CD4-positive, alpha-beta T cell treated with Interleukin-15 for 1 hour (primary cell): ENCODE results near the gene NMNAT1.
"Not testable (repeated sequence)": the region's sequence is repeated elsewhere in the genome, so short reads cannot be mapped to it uniquely, and the experiment has no call there.

ENCODE experiments used
- DNase-seq: peaks from one replicate; pipeline ENCODE4 v3.0.0-alpha.2; 2020

NMNAT1 gene

DNA sequence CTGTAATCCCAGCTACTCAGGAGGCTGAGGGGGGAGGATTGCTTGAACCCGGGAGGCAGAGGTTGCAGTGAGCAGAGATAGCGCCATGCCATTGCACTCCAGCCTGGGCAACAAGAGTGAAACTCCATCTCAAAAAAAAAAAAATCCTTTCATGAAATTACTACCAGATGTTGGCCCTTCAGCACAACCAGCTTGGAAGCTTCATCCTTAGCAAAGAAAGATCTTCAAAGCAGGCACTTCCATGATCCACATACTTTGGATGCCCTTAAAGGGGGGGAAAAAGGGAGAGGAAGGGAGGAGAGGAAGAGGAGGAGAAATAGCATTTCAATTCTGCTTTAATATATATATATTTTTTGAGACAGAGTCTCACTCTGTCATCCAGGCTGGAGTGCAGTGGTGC lies 77.4 kb downstream of the NMNAT1 start:
- not testable (repeated sequence) for DNase-seq

DNA sequence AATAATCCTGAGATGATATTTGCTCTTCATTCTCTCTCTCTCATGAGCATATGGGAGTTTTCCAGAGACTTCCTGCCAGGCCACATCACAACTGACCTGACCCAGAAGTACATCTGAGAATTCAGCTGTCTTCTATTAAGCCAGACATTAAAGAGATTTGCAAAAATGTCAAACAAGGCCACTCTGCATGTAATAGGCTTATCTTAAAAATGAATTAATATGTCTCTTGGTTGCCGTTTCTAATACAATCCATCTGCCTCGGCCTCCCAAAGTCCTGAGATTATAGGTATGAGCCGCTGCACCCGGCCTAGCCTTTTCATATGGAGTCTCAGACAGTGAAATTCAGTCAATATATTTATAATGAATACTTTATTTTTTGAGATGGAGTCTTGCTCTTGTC lies 78.7 kb downstream of the NMNAT1 start:
- not testable (repeated sequence) for DNase-seq

DNA sequence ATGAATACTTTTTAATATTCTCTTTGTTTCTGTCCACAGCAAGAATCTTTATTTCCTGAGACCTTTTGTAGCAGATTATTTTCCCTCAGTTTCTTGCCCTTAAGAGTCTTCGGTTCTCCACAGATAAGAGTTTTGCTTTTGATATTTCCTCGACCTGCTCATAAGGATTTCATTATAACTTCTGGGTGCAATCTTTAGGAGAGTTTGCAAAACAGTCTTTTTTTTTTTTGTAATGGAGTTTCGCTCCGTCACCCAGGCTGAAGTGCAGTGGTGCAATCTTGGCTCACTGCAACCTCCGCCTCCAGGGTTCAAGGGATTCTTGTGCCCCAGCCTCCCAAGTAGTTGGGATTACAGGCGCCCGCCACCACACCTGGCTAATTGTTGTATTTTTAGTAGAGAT lies 79.4 kb downstream of the NMNAT1 start:
- no peak for DNase-seq

DNA sequence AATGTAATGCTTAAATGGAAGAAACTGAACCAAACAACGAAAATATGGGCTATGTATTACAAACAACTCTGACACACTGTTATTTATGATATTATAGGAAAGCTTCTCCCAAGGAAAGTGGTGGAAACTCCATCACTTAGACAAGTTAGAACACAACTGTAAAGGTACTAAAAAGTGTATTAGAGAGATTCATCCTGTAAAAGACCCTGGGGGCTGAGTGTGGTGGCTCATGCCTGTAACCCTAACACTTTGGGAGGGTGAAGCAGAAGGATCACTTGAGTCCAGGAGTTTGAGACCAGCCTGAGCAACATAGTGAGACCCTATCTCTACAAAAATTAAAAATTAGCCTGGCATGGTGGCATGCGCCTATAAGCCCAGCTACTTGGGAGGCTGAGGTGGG lies 82.1 kb downstream of the NMNAT1 start:
- DNase-seq: no peak

DNA sequence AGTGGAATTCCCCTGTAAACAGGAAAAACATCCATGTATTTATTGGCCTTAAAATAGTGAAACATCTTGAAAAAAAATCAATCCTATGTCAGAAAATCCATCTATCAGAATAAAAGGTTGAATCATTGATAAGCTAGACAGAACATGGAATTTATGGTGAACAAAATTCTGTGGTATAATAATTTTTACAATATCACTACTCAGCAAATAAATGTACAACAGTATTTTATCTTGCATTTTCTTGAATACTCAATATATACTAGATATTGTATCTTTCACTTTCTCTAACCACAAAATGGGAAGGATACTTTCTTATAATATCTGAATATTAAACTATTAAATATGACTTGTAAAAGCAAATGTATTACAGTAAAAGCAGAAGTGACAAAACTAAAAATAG lies 83.8 kb downstream of the NMNAT1 start:
- DNase-seq: no peak

DNA sequence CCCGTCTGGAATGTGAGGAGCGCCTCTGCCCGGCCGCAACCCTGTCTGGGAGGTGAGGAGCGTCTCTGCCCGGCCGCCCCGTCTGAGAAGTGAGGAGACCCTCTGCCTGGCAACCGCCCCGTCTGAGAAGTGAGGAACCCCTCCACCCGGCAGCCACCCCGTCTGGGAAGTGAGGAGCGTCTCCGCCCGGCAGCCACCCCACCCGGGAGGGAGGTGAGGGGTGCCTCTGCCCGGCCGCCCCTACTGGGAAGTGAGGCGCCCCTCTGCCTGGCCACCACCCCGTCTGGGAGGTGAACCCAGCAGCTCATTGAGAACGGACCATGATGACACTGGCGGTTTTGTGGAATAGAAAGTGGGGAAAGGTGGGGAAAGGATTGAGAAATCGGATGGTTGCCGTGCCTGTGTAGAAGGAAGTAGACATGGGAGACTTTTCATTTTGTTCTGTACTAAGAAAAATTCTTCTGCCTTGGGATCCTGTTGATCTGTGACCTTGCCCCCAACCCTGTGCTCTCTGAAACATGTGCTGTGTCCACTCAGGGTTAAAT lies 85.8 kb downstream of the NMNAT1 start:
- DNase-seq: not testable (repeated sequence)

DNA sequence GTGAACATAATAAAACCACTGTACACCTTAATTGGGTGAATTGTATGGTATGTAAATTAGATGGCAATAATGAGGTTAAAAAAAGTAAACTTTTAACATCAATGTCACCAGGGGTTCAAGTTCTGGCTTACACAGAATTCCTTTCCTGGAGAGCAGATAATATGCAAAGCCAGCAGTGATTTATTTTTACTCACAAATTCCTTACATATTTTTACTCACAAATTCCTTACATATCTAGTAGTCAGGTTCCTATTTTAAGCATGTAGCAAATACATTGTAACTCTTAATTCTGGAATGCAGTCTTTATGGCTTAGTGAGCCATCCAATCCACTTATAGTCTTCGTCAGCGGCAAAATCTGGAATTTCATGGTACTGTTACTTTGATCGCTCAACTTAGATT lies 88.2 kb downstream of the NMNAT1 start:
- no peak for DNase-seq

DNA sequence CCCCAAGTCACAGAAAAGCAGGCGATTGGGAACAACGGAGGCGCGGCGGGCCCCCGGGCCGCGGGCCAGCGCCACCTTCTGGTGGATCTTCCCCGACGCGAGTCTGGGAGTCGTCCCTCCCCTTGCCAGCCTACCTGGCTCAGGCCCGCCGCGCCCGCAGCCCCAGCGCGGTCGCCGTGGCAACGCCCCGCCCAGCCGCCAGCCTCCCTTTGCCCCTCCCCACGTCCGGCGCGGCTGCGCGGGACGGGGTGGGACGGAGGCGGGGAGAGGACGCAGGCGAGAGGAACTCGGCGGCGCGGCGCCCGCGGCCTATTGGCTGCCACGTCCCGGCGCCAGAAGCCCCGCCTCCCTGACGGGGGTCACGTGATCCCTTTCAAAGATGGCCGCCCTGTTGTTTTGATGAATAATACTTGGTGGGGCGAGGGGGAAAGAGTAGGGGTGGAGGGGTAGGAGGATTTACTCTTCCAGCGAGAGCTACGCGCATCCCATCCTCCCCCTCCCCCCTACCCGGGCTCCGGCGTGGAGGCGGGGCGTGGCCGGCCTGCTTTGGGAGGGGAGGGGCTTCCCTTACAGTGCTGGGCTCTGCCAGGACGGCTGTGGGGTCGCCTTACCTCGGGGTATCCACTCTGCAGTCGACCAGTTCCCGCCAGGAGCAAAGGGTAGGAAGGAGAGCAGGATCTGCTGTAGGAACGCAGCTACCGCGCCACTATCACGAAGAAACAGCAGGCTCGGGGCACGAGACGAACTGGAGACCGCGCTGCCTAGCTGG lies 89.5 kb downstream of the NMNAT1 start, which contains the start of gene UBE4B:
Gene UBE4B, plus strand, starts transcription at position 369 of the 769 bp plus-strand sequence. CDS start 713 bp downstream, outside the sequence.
- DNase-seq: peak; percentile 99

DNA sequence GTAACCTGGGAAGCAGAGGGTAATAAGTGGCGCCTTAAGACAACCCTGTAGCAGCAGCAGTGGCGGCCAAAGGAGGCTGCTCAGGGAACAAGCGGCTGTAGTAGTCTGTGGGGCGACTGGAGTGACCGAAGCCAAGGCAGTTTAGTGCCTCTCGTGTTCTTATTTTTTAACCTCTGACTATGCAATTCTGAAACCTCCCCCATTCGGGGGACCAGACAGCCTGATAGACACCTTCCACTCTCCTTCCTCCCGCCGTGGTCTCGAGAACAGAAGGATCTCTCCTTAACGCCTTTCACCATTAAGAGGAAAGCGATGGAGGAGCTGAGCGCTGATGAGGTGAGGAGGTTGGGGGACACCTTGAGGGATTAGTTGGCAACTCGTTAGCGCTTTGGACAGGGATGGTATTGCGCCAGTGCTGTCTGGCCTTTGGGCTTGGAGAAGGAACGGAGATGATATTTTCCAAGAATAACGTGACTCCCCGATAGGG lies 90.1 kb downstream of the NMNAT1 start:
- no peak for DNase-seq
